GM19240 (cell line): ENCODE results near the gene AFAP1L1.

Experiments
- DNase-seq: peaks from one replicate; pipeline ENCODE4 v3.0.0; 2011; ENCODE audit warnings: low spot score; ENCODE audit not compliant: insufficient read length

Gene AFAP1L1

GRCh38 chr5:149271716-149272563 is at the start of gene AFAP1L1:
TSS of gene AFAP1L1 (plus strand) at chr5:149271859. CDS start at chr5:149271969, 110 bp downstream.
- no peak for DNase-seq

- no peak for DNase-seq
Observed at GRCh38 chr5:149223081-149223848, 48.4 kb upstream of the AFAP1L1 start.

- DNase-seq, result no peak
Observed at GRCh38 chr5:149224282-149224681, 47.4 kb upstream of the AFAP1L1 start.

- DNase-seq, result no peak
Observed at GRCh38 chr5:149227168-149227826, 44.4 kb upstream of the AFAP1L1 start.

- DNase-seq, result no peak
Observed at GRCh38 chr5:149228618-149229297, 42.9 kb upstream of the AFAP1L1 start.

- DNase-seq, result no peak
Observed at GRCh38 chr5:149229298-149229937, 42.2 kb upstream of the AFAP1L1 start.

GRCh38 chr5:149235841-149236240 is 35.8 kb upstream of the AFAP1L1 start:
- no peak for DNase-seq

- no peak for DNase-seq
Observed at GRCh38 chr5:149237662-149238061, 34.0 kb upstream of the AFAP1L1 start.

GRCh38 chr5:149238540-149238939 is 33.1 kb upstream of the AFAP1L1 start:
- no peak for DNase-seq

- no peak for DNase-seq
Observed at GRCh38 chr5:149239917-149240316, 31.7 kb upstream of the AFAP1L1 start.

GRCh38 chr5:149240354-149240998 is 31.2 kb upstream of the AFAP1L1 start:
- no peak for DNase-seq

- no peak for DNase-seq
Observed at GRCh38 chr5:149242339-149242738, 29.3 kb upstream of the AFAP1L1 start.

GRCh38 chr5:149246906-149247305 is 24.8 kb upstream of the AFAP1L1 start:
- DNase-seq, result no peak

GRCh38 chr5:149247726-149248125 is 23.9 kb upstream of the AFAP1L1 start:
- DNase-seq, result no peak

- DNase-seq, result no peak
Observed at GRCh38 chr5:149251546-149251945, 20.1 kb upstream of the AFAP1L1 start.

GRCh38 chr5:149254506-149254905 is 17.2 kb upstream of the AFAP1L1 start:
- DNase-seq, result no peak

GRCh38 chr5:149256451-149256850 is 15.2 kb upstream of the AFAP1L1 start:
- DNase-seq, result no peak

GRCh38 chr5:149257131-149257530 is 14.5 kb upstream of the AFAP1L1 start:
- no peak for DNase-seq

GRCh38 chr5:149257889-149258705 is 13.6 kb upstream of the AFAP1L1 start:
- DNase-seq, result no peak

- no peak for DNase-seq
Observed at GRCh38 chr5:149260761-149261160, 10.9 kb upstream of the AFAP1L1 start.
